NCI-H2171 (cell line): Measurements from ENCODE around the gene POU2AF3.
A peak's percentile ranks its signal among the peaks of the same experiment; 100 is the strongest.
"Not testable (repeated sequence)": the region's sequence is repeated elsewhere in the genome, so short reads cannot be mapped to it uniquely, and the experiment has no call there.

Source experiments
- DNase-seq: peaks from one replicate; lab custom pipeline; 2025; lab: John Stamatoyannopoulos, UW

Gene POU2AF3, protein sequence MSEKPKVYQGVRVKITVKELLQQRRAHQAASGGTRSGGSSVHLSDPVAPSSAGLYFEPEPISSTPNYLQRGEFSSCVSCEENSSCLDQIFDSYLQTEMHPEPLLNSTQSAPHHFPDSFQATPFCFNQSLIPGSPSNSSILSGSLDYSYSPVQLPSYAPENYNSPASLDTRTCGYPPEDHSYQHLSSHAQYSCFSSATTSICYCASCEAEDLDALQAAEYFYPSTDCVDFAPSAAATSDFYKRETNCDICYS

DNA sequence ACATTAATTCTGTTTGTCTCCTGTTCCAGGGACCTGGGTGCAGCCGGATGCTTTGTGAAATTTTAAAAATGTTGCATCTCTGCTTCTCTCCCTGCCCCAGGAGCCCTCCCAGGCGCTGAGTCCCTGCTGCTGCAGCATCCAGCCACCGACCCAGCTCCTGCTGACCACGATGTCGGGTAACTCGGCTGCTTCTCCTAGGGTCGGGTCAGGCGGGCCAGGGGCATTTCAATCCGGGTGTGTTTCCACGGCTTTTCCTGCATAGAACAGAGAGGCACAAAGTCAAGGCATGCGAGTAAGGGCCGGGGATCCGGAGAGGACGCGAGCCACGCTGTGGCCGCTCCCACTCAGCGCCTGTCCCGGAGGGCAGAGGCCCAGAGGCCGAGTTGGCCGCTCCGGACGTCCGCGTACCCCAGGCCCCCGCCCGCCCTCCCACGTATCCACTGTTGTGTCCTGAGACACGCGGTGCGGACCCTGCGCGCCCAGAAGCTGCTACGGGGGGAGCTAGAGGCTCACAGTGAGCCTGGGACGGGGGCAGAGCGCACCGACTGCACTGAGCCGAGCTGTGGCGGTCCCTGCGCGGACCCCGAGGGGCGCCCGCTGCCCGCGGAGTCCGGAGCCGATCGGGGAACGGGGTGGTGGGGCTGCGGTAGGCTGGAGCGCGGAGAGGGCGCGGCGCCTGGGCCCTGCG is at the start of gene POU2AF3:
POU2AF3 (plus strand) TSS at position 134 of the 688 bp plus-strand sequence; CDS start at position 170, 36 bp downstream.
- no peak for DNase-seq

GRCh38 chr11:111250936-111251335 is 47.4 kb upstream of the POU2AF3 start:
- no peak for DNase-seq

GRCh38 chr11:111253131-111253530 is 45.2 kb upstream of the POU2AF3 start:
- no peak for DNase-seq

DNA sequence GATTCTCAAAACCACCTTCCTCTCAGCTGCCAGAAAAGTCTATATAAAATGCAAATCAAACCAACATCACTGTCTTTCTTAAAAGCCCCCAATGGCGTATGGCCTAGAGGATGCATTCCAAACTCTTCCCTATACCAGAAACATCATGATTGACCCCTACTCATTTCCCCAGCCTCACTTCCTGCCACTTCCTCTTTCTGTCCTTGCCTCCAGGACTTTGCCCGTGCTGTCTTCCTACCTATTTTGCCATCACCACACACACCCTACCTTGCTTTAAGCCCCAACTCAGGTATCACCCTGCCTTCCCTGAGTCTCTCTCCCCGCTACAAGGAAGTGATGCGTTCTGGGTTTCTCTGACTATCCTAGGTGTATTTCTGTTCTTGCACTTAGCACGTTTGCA is 44.7 kb upstream of the POU2AF3 start:
- DNase-seq = no peak

DNA sequence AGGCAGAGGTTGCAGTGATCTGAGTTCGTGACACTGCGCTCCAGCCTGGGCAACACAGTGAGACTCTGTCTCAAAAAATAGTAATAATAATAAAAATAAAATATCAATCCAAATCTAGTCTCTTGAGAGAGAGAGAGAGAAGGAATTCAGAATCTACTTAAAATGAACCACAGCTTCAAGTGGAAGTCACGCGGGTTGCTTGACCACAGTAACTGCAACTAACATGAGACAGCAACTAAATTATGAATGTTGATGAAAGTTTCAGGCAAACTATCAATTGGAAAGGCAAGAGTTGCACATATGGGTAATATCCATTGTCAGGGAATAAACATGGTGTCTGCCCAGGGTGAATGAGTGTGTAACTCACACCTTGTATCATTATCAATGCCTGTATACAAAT is 40.3 kb upstream of the POU2AF3 start:
- DNase-seq = no peak

GRCh38 chr11:111259896-111260295 is 38.5 kb upstream of the POU2AF3 start:
- DNase-seq = no peak

DNA sequence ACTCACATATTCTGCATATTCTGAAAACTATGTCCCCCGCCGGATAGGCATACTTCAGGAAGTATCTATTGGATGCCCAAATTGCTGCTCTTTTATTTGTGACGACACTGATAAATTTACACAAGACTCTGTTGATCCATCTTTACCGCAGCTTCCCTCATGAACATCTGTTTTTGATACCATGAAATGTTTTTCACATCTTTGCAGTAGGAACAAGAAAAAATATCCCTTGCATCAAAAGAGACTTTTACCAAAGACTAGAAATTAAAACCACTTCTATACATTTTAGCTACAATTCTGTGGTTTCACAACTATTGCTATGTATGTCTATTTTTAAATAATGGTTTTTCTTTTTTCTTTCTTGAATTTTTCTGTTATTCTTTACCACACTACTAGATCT is 37.5 kb upstream of the POU2AF3 start:
- no peak for DNase-seq

- no peak for DNase-seq
Observed at GRCh38 chr11:111264646-111265045, 33.7 kb upstream of the POU2AF3 start.

GRCh38 chr11:111265421-111265820 is 32.9 kb upstream of the POU2AF3 start:
- DNase-seq = peak; percentile 78

- DNase-seq = not testable (repeated sequence)
Observed at GRCh38 chr11:111268303-111268702, 30.0 kb upstream of the POU2AF3 start.

- DNase-seq = no peak
Observed at GRCh38 chr11:111269146-111269868, 29.0 kb upstream of the POU2AF3 start.

GRCh38 chr11:111272420-111272819 is 25.9 kb upstream of the POU2AF3 start:
- DNase-seq = no peak

DNA sequence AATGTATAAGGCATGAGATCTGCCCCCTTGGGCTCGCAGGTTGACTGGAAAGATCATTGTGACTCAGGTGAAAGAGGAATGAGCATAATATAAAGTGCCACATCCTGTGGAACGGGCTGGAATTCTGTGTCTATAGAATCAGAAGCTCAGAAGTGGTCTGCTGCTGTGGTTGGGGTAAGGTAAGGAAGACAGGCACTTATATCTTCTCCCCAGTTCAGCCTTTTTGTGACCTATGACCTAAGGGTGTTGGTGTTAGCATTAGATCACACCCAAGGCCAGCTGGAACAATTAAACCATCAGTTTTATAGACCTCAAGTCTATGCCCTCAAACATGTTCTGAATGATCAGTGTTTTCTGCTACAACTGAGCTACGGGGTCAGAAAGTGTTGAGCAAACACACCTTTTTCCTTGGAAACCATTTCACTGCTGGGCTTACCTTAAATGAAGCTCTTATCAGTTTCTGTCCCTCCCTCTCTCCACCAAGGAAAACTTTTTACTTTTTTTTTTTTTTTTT is 15.7 kb upstream of the POU2AF3 start:
- DNase-seq = no peak

- no peak for DNase-seq
Observed at GRCh38 chr11:111283945-111284481, 14.3 kb upstream of the POU2AF3 start.

- DNase-seq = no peak
Observed at GRCh38 chr11:111285189-111286091, 12.9 kb upstream of the POU2AF3 start.

- no peak for DNase-seq
Observed at GRCh38 chr11:111291764-111292163, 6.6 kb upstream of the POU2AF3 start.

DNA sequence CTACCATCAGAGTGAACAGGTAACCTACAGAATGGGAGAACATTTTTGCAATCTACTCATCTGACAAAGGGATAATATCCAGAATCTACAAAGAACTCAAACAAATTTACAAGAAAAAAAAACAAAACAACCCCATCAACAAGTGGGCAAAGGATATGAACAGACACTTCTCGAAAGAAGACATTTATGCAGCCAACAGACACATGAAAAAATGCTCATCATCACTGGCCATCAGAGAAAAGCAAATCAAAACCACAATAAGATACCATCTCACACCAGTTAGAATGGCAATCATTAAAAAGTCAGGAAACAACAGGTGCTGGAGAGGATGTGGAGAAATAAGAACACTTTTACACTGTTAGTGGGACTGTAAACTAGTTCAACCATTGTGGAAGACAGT is 5.9 kb upstream of the POU2AF3 start:
- DNase-seq = not testable (repeated sequence)

GRCh38 chr11:111296196-111296595 is 2.1 kb upstream of the POU2AF3 start:
- no peak for DNase-seq

GRCh38 chr11:111297696-111298095 is 650 bp upstream of the POU2AF3 start:
- no peak for DNase-seq

DNA sequence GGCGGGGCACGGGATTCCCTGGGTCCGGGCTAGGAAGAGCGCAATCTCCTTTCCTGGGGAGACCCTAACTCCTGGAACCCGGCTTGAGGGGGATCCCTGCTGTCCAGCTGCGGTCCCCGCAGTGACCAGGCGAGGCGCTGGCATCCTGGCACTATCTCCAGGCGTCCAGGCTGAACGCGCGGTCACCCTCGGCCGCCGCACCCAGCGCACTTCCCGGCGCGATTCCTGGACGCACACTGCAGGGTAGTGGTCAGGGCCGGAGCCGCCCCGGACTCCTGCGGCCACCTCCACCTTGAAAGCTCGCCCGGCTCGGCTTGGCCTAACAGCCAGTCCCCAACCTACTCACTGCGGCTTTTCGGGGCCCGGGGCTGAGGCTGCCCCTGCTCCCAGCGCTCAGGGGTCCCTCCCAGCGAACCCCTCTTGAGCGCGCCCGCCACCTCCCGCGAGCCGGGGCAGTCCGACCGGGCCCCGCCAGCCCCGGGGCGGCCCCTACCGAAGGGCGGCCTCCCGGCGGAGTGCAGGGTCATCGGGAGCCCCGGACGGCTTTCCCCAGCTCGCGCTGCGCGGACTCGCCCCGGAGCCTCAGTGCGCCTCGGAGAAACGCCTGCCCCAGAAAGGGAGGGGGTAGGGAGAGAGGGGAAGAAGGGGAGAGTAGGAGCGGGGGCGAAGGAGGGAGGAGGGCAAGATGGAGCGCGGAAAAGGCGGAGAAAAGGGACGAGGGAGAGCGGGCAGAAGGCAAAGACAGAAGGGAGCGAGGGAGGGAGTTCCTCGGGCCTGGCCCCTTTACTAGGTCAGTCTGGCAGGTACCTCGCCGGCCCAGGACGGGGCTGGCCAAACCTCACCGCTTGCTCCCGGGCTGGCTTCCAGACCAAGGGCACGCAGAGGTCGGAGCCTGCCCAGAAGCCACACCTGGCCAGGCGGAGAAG is 1.0 kb downstream of the POU2AF3 start:
- peak; percentile 30 for DNase-seq
